WTC11 (cell line): ENCODE results near the gene MPDZ.

Experiments
- E2F1 ChIP-seq: sonication (generic); formaldehyde crosslinking; IDR thresholded peaks from 2 replicates; pipeline ENCODE4 v1.8.0; 2022; ENCODE audit warnings: mild to moderate bottlenecking, missing genetic modification reagents
- EMX1 ChIP-seq: fragments of 250-450 bp; sonication (Bioruptor Pico); IDR thresholded peaks from 2 replicates; pipeline ENCODE4 v1.8.0; 2021; ENCODE audit warnings: mild to moderate bottlenecking
- FOXP1 ChIP-seq: sonication (generic); formaldehyde crosslinking; IDR thresholded peaks from 2 replicates; pipeline ENCODE4 v1.8.0; 2022; ENCODE audit warnings: missing genetic modification reagents, mild to moderate bottlenecking, moderate library complexity, borderline replicate concordance
- IRF2 ChIP-seq: sonication (generic); formaldehyde crosslinking; IDR thresholded peaks from 2 replicates; pipeline ENCODE4 v1.8.0; 2022; ENCODE audit warnings: low read depth, missing genetic modification reagents, borderline replicate concordance
- NR1H2 ChIP-seq: sonication (generic); formaldehyde crosslinking; IDR thresholded peaks from 2 replicates; pipeline ENCODE4 v1.9.0; 2021; ENCODE audit warnings: mild to moderate bottlenecking, moderate library complexity, missing genetic modification reagents
- TF ChIP-seq, protein P1 (sequence below): fragments of 200-600 bp; IDR thresholded peaks from 2 replicates; pipeline ENCODE4 v1.8.0; 2022; ENCODE audit warnings: antibody characterized with exemption
- TF ChIP-seq, protein P2 (sequence below): fragments of 250-450 bp; sonication (Bioruptor Pico); IDR thresholded peaks from 2 replicates; pipeline ENCODE4 v1.9.0; 2021; ENCODE audit warnings: mild to moderate bottlenecking, borderline replicate concordance
- TF ChIP-seq, protein P3 (sequence below): sonication (generic); formaldehyde crosslinking; IDR thresholded peaks from 2 replicates; pipeline ENCODE4 v1.8.0; 2023; ENCODE audit warnings: missing genetic modification reagents, mild to moderate bottlenecking, borderline replicate concordance

DNA sequence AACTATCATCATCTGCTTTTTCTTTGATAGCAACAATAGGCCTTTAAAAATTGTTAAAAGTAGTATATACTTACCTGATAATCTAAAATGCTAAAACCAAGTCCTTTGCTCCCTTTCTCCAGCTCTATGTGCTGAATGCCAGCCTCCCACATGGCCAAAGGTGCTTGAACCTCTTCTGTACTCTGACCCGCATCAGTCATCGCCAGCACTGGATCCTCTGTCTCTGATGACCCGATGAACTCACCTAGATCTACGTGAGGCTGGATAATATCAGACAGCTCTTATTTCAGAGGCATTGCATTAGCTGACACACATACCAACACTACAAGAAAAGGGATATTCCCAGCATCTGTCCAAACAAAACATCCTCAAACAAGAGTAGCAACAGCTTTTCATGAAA, 89.5 kb downstream of the MPDZ start:
- TF ChIP-seq, protein P1, sequence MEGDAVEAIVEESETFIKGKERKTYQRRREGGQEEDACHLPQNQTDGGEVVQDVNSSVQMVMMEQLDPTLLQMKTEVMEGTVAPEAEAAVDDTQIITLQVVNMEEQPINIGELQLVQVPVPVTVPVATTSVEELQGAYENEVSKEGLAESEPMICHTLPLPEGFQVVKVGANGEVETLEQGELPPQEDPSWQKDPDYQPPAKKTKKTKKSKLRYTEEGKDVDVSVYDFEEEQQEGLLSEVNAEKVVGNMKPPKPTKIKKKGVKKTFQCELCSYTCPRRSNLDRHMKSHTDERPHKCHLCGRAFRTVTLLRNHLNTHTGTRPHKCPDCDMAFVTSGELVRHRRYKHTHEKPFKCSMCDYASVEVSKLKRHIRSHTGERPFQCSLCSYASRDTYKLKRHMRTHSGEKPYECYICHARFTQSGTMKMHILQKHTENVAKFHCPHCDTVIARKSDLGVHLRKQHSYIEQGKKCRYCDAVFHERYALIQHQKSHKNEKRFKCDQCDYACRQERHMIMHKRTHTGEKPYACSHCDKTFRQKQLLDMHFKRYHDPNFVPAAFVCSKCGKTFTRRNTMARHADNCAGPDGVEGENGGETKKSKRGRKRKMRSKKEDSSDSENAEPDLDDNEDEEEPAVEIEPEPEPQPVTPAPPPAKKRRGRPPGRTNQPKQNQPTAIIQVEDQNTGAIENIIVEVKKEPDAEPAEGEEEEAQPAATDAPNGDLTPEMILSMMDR = no peak
- TF ChIP-seq, protein P2, sequence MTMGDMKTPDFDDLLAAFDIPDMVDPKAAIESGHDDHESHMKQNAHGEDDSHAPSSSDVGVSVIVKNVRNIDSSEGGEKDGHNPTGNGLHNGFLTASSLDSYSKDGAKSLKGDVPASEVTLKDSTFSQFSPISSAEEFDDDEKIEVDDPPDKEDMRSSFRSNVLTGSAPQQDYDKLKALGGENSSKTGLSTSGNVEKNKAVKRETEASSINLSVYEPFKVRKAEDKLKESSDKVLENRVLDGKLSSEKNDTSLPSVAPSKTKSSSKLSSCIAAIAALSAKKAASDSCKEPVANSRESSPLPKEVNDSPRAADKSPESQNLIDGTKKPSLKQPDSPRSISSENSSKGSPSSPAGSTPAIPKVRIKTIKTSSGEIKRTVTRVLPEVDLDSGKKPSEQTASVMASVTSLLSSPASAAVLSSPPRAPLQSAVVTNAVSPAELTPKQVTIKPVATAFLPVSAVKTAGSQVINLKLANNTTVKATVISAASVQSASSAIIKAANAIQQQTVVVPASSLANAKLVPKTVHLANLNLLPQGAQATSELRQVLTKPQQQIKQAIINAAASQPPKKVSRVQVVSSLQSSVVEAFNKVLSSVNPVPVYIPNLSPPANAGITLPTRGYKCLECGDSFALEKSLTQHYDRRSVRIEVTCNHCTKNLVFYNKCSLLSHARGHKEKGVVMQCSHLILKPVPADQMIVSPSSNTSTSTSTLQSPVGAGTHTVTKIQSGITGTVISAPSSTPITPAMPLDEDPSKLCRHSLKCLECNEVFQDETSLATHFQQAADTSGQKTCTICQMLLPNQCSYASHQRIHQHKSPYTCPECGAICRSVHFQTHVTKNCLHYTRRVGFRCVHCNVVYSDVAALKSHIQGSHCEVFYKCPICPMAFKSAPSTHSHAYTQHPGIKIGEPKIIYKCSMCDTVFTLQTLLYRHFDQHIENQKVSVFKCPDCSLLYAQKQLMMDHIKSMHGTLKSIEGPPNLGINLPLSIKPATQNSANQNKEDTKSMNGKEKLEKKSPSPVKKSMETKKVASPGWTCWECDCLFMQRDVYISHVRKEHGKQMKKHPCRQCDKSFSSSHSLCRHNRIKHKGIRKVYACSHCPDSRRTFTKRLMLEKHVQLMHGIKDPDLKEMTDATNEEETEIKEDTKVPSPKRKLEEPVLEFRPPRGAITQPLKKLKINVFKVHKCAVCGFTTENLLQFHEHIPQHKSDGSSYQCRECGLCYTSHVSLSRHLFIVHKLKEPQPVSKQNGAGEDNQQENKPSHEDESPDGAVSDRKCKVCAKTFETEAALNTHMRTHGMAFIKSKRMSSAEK = no peak
- TF ChIP-seq FOXP1 (CRISPR knock-in tag) (no peak), E2F1 (CRISPR knock-in tag) (no peak), NR1H2 (CRISPR knock-in tag) (no peak), IRF2 (CRISPR knock-in tag) (no peak), EMX1 (no peak)
- TF ChIP-seq, protein P3, sequence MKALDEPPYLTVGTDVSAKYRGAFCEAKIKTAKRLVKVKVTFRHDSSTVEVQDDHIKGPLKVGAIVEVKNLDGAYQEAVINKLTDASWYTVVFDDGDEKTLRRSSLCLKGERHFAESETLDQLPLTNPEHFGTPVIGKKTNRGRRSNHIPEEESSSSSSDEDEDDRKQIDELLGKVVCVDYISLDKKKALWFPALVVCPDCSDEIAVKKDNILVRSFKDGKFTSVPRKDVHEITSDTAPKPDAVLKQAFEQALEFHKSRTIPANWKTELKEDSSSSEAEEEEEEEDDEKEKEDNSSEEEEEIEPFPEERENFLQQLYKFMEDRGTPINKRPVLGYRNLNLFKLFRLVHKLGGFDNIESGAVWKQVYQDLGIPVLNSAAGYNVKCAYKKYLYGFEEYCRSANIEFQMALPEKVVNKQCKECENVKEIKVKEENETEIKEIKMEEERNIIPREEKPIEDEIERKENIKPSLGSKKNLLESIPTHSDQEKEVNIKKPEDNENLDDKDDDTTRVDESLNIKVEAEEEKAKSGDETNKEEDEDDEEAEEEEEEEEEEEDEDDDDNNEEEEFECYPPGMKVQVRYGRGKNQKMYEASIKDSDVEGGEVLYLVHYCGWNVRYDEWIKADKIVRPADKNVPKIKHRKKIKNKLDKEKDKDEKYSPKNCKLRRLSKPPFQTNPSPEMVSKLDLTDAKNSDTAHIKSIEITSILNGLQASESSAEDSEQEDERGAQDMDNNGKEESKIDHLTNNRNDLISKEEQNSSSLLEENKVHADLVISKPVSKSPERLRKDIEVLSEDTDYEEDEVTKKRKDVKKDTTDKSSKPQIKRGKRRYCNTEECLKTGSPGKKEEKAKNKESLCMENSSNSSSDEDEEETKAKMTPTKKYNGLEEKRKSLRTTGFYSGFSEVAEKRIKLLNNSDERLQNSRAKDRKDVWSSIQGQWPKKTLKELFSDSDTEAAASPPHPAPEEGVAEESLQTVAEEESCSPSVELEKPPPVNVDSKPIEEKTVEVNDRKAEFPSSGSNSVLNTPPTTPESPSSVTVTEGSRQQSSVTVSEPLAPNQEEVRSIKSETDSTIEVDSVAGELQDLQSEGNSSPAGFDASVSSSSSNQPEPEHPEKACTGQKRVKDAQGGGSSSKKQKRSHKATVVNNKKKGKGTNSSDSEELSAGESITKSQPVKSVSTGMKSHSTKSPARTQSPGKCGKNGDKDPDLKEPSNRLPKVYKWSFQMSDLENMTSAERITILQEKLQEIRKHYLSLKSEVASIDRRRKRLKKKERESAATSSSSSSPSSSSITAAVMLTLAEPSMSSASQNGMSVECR = no peak
